Tibial nerve (tissue), 4 donors: ENCODE results near the gene FRMD4B. TPM values are rescaled to one million over a fixed set of nuclear protein-coding genes. Genes with fewer than 3 reads are reported as not detected.
A peak's percentile ranks its signal among the peaks of the same experiment; 100 is the strongest.

Experiments
- DNase-seq, 2 donors: peaks; one replicate each; pipeline ENCODE4 v3.0.0-alpha.2; 2019; ENCODE audit warnings: low spot score in 2 of 2
- H3K27ac ChIP-seq, 4 donors: fragments of 200-600 bp; sonication (generic) in 3 of 4; one replicate each; pipeline ENCODE4 v1.5.1; 2017 to 2019; ENCODE audit warnings: mild to moderate bottlenecking in 1 of 4
- H3K27me3 ChIP-seq, 2 donors: fragments of 200-600 bp; sonication (generic) in 1 of 2; one replicate each; pipeline versions ENCODE4 v1.5.1 to v1.6.0; 2017 to 2019
- H3K36me3 ChIP-seq, 3 donors: fragments of 200-600 bp; sonication (generic); one replicate each; pipeline ENCODE4 v1.5.1; 2018 to 2019
- H3K4me1 ChIP-seq, 4 donors: fragments of 200-600 bp; sonication (generic) in 3 of 4; one replicate each; pipeline ENCODE4 v1.5.1; 2017 to 2019
- H3K4me3 ChIP-seq, 4 donors: fragments of 200-600 bp; sonication (generic) in 3 of 4; one replicate each; pipeline ENCODE4 v1.5.1; 2017 to 2019; ENCODE audit warnings: mild to moderate bottlenecking in 1 of 4, moderate library complexity in 1 of 4
- H3K9me3 ChIP-seq, 4 donors: fragments of 200-600 bp; sonication (generic) in 3 of 4; one replicate each; pipeline ENCODE4 v1.5.1; 2017 to 2019
- EP300 ChIP-seq, 2 donors: sonication (generic); formaldehyde crosslinking; IDR thresholded peaks; one replicate each; pipeline ENCODE4 v1.6.1; 2017; ENCODE audit warnings: antibody characterized with exemption in 2 of 2, mild to moderate bottlenecking in 1 of 2
- POLR2A ChIP-seq, 2 donors: fragments of 450-650 bp; IDR thresholded peaks; one replicate each; pipeline ENCODE4 v1.6.1; 2017; ENCODE audit warnings: antibody characterized with exemption in 2 of 2, mild to moderate bottlenecking in 2 of 2, moderate library complexity in 2 of 2
- WGBS, 2 donors: methylation state at CpG; one replicate each; pipeline ENCODE4 v1.1.5; 2018; 5-methylcytosine and 5-hydroxymethylcytosine counted together
- total RNA-seq, 4 donors: library from RNA; depleted of rRNA; stranded (reverse); fragments of >200 nt; gene quantifications; one replicate each; pipeline ENCODE4 v1.1.0, GENCODE V29; 2016
- TF ChIP-seq, protein P1 (sequence below), 5 experiments: fragments of 200-600 bp in 3 of 5; fragments of 450-650 bp in 2 of 5; sonication (generic) in 3 of 5; IDR thresholded peaks; one replicate each; pipeline ENCODE4 v1.5.1; 2016 to 2019; ENCODE audit warnings: antibody characterized with exemption in 5 of 5, mild to moderate bottlenecking in 3 of 5, moderate library complexity in 2 of 5

The FRMD4B gene
- total RNA-seq, 4 donors from 2014 or later: 41.7 to 62.1 (median 56.1) TPM

DNA sequence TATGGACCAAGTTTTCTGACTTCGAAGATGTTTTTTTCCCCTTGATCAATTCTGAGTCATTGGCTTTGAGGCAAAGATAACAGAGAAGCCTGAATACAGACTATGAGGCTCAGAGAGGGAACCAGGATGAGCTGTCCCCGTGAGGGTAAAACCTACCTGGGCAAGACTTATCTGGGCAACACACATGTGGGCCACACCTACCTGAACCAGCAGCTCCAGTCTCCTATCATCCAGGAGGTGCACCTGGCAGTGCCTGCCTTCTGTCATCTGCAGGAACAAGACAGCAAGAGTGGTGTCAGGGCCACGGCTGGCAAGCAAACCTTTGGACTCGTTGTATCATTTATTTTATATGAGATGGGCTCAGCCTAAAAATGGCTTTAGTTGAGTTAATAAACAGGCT is 72.6 kb downstream of the FRMD4B start:
- 66 to 78% methylated on average over 4 of the region's 4 CpGs for WGBS, 2 donors
- no peaks in the 10 kb centered on the region for H3K9me3 ChIP-seq
- TF ChIP-seq EP300 (IDR thresholded peaks at IDR 0.05): no peak
- TF ChIP-seq, protein P1, sequence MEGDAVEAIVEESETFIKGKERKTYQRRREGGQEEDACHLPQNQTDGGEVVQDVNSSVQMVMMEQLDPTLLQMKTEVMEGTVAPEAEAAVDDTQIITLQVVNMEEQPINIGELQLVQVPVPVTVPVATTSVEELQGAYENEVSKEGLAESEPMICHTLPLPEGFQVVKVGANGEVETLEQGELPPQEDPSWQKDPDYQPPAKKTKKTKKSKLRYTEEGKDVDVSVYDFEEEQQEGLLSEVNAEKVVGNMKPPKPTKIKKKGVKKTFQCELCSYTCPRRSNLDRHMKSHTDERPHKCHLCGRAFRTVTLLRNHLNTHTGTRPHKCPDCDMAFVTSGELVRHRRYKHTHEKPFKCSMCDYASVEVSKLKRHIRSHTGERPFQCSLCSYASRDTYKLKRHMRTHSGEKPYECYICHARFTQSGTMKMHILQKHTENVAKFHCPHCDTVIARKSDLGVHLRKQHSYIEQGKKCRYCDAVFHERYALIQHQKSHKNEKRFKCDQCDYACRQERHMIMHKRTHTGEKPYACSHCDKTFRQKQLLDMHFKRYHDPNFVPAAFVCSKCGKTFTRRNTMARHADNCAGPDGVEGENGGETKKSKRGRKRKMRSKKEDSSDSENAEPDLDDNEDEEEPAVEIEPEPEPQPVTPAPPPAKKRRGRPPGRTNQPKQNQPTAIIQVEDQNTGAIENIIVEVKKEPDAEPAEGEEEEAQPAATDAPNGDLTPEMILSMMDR (IDR thresholded peaks at IDR 0.05): no peak
- TF ChIP-seq POLR2A (IDR thresholded peaks at IDR 0.05): no peak
- no peaks in the 10 kb centered on the region for H3K27me3 ChIP-seq
- H3K36me3 ChIP-seq: no peaks in the 10 kb centered on the region
- peaks cover 0 to 4% (median 0%) of the 10 kb centered on the region in 4 donors for H3K4me1 ChIP-seq
- DNase-seq: no peak
- H3K4me3 ChIP-seq: no peak overlapping the region
- no peak overlapping the region for H3K27ac ChIP-seq

DNA sequence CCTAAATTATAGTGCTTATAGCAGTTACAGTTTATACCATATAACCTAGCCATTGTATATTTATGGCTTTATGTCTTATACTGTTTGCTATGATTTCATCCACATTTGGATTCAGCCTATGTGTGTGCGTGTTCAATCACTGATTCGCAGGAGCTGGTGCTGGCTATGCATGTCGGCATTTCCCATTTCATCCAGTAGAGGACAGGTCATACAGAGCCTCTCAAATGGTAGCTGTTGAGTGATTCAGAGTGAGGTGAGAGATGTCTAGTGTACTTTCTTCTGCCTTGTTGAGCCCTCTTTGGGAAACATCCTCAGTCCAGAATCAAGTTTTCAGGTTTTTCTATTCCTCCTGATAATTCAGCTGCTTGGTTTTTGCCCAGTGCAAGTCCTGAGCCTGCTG is 76.1 kb downstream of the FRMD4B start:
- Histone ChIP-seq H3K9me3 (no peaks in the 10 kb centered on the region), H3K27me3 (no peaks in the 10 kb centered on the region), H3K27ac (peak overlapping the region in 2 of 4 donors; percentile 2 to 15), H3K4me1 (peaks cover 0 to 27% (median 0%) of the 10 kb centered on the region in 4 donors), H3K4me3 (no peak overlapping the region), H3K36me3 (no peaks in the 10 kb centered on the region)
- peak in 1 of 2 donors; percentile 32 for DNase-seq
- WGBS, 2 donors: 47 to 62% methylated on average over 3 of the region's 3 CpGs
- TF ChIP-seq, protein P1 (IDR thresholded peaks at IDR 0.05): peak; percentile 34 to 60 (median 45)
- no peak for TF ChIP-seq POLR2A (IDR thresholded peaks at IDR 0.05)

DNA sequence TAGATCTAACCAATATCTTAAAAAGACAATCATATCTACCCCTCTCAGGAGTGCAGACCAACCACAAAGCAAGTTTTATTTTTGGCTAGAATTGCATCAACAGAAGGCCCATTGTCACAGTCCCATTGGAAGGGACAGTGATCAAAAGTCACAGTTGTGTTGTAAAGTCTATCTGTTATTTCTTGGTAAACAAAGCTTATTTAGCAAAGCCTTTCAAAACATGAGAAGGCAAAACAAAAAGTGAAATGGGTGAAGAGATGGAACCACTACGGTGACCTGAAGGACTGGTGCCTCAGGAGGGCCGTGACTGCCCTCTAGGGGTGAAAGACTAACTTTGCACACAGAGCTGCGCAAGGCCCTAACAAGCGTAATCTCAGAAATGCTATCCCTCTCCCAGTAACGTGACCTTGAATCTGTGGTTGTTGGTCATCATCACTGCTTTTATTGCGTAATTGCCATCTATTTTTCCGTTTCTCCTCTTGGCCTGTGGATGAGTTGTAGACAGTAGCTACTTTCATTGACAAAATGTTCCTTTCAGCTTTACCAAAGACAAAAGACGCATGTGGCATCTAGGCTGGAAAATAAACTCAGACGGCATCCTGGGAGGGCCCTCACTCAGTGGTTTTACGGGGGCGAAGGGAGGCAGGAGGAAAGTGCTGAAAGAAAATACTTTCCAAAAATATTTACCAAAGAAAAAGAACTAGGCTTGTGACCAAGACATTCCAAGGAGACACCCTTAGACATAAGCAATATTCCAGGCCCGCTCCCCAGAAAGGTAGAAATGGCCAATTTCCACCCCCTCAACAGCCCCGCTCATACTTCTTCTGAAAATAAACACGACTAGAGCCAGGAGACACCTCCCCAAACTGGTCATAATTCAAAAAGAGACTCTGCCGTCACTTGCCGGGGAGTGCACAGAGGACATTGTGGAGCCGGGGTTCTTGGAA is 79.4 kb downstream of the FRMD4B start:
- Histone ChIP-seq H3K27me3 (no peaks in the 10 kb centered on the region), H3K4me1 (peaks cover 0 to 27% (median 0%) of the 10 kb centered on the region in 4 donors), H3K9me3 (no peaks in the 10 kb centered on the region), H3K4me3 (no peak overlapping the region), H3K36me3 (peaks cover 0 to 3% (median 0%) of the 10 kb centered on the region in 3 donors), H3K27ac (peak overlapping the region; percentile 17 to 85 (median 81))
- TF ChIP-seq EP300 (IDR thresholded peaks at IDR 0.05): peak; percentile 82 to 96
- TF ChIP-seq, protein P1 (IDR thresholded peaks at IDR 0.05): peak; percentile 85 to 92 (median 89)
- TF ChIP-seq POLR2A (IDR thresholded peaks at IDR 0.05): no peak
- DNase-seq: peak; percentile 42 to 75
- WGBS, 2 donors: 18 to 20% methylated on average over 17 of the region's 17 CpGs

DNA sequence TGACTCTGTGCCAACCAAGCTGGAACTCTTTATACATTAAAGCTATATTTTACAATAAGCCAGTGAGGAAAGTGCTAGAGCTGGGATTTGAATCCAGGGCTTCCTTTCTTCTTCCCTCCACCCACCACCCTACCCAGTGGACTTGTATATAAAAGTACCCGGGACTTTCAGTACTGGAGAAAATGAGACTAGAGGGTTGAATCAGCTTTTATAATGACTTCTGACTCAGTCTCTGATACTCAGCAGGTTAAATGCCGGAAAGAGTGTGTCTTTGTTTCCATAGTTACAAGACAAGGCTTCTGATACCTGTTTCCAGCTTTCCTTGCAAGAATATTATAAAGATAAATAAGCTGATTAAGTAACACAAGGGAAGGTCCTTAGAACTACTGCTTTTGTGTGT is 80.9 kb downstream of the FRMD4B start:
- no peak overlapping the region for H3K4me3 ChIP-seq
- H3K36me3 ChIP-seq: peaks cover 0 to 14% (median 0%) of the 10 kb centered on the region in 3 donors
- H3K27ac ChIP-seq: peak overlapping the region in 1 of 4 donors; percentile 83
- H3K4me1 ChIP-seq: peaks cover 0 to 23% (median 0%) of the 10 kb centered on the region in 4 donors
- no peaks in the 10 kb centered on the region for H3K9me3 ChIP-seq
- 59 to 60% methylated on average over 2 of the region's 2 CpGs for WGBS, 2 donors
- no peak for DNase-seq
- TF ChIP-seq POLR2A (IDR thresholded peaks at IDR 0.05) (no peak), EP300 (IDR thresholded peaks at IDR 0.05) (no peak)
- TF ChIP-seq, protein P1 (IDR thresholded peaks at IDR 0.05): no peak
- H3K27me3 ChIP-seq: no peaks in the 10 kb centered on the region

DNA sequence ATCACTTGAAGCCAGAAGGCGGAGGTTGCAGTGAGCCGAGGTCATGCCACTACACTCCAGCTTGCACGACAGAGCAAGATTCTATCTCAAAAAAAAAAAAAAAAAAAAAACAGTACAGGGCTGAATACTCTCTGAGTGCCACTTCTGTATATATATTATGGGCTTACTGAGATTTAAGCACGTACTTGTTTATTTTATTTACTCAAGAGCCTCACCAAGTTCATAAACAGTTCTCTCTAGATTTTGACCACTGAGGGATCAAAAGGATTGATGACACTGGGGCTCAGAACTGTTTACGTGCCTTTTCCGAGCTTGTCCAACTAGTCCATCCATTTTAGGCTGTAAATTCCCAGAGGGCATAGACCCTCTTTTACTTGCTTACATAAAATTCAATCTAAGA is 81.5 kb downstream of the FRMD4B start:
- H3K27ac ChIP-seq: peak overlapping the region in 1 of 4 donors; percentile 83
- TF ChIP-seq POLR2A (IDR thresholded peaks at IDR 0.05) (no peak), EP300 (IDR thresholded peaks at IDR 0.05) (no peak)
- TF ChIP-seq, protein P1 (IDR thresholded peaks at IDR 0.05): no peak
- H3K36me3 ChIP-seq: peaks cover 0 to 14% (median 0%) of the 10 kb centered on the region in 3 donors
- WGBS, 2 donors: 76 to 85% methylated on average over 6 of the region's 6 CpGs
- no peaks in the 10 kb centered on the region for H3K27me3 ChIP-seq
- DNase-seq: no peak
- H3K4me3 ChIP-seq: no peak overlapping the region
- H3K9me3 ChIP-seq: no peaks in the 10 kb centered on the region
- peaks cover 0 to 23% (median 0%) of the 10 kb centered on the region in 4 donors for H3K4me1 ChIP-seq
